22Rv1 (cell line): Measurements from ENCODE around the gene CASP10.
"Not testable (repeated sequence)": the region's sequence is repeated elsewhere in the genome, so short reads cannot be mapped to it uniquely, and the experiment has no call there.

Experiments used
- H3K27ac ChIP-seq: fragments of 450-650 bp; 2 replicates; pipeline ENCODE4 v1.5.1; 2017
- ZFX ChIP-seq: fragments of 450-650 bp; IDR thresholded peaks from 2 replicates; pipeline ENCODE4 v1.6.1; 2017; ENCODE audit warnings: antibody characterized with exemption, borderline replicate concordance
- TF ChIP-seq, protein P1 (sequence below): fragments of 450-650 bp; IDR thresholded peaks from 2 replicates; pipeline ENCODE4 v1.5.1; 2017; ENCODE audit warnings: mild to moderate bottlenecking

Gene CASP10

GRCh38 chr2:201182650-201183364 lies at the start of gene CASP10:
Gene CASP10 (plus strand): TSS chr2:201183141. CDS start chr2:201185778, 2,637 bp downstream.
- no peak for TF ChIP-seq ZFX
- TF ChIP-seq, protein P1, sequence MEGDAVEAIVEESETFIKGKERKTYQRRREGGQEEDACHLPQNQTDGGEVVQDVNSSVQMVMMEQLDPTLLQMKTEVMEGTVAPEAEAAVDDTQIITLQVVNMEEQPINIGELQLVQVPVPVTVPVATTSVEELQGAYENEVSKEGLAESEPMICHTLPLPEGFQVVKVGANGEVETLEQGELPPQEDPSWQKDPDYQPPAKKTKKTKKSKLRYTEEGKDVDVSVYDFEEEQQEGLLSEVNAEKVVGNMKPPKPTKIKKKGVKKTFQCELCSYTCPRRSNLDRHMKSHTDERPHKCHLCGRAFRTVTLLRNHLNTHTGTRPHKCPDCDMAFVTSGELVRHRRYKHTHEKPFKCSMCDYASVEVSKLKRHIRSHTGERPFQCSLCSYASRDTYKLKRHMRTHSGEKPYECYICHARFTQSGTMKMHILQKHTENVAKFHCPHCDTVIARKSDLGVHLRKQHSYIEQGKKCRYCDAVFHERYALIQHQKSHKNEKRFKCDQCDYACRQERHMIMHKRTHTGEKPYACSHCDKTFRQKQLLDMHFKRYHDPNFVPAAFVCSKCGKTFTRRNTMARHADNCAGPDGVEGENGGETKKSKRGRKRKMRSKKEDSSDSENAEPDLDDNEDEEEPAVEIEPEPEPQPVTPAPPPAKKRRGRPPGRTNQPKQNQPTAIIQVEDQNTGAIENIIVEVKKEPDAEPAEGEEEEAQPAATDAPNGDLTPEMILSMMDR: peak; percentile 33
- no peak within 1 kb of the TSS for H3K27ac ChIP-seq

DNA sequence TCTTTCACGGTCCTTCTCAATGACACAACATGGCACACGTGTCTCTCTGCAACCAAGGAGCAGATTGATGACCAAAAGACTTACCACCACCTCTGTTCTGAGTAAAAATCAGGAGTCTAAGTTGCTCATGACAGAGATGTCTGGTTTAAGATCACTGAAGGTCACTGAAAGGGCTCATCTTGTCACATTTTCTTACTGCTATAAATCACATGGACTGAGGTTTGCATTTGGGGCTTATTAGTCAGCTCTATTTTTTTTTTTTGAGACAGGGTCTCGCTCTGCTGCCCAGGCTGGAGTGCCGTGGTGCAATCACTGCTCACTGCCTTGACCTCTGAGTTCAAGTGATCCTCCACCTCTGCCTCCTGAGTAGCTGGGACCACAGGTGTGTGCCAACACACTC lies 47.6 kb upstream of the CASP10 start:
- no peak overlapping the region for H3K27ac ChIP-seq
- TF ChIP-seq, protein P1: no peak
- no peak for TF ChIP-seq ZFX

DNA sequence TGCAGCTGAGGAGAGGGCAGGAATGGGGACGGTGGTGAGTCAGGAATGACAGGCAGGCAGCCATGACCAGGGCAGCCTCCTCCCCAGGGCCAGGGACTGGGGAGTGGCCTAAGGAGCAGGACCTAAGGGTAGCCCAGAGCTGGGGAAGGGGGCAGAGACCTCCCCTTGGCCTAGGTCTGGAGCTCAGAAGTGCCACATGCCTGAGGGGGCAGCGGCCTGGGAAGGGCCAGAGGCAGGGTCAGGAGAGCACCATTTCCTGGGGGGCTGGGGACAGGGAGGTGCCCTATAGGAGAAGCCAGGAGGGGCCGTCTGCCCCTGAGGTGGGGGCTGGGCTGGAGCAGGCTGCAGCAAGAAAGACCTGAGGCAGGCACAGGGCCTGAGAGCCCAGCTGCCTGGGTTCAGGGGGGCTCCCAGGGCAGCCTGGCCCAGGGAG lies 46.0 kb upstream of the CASP10 start:
- TF ChIP-seq, protein P1: no peak
- H3K27ac ChIP-seq: no peak overlapping the region

DNA sequence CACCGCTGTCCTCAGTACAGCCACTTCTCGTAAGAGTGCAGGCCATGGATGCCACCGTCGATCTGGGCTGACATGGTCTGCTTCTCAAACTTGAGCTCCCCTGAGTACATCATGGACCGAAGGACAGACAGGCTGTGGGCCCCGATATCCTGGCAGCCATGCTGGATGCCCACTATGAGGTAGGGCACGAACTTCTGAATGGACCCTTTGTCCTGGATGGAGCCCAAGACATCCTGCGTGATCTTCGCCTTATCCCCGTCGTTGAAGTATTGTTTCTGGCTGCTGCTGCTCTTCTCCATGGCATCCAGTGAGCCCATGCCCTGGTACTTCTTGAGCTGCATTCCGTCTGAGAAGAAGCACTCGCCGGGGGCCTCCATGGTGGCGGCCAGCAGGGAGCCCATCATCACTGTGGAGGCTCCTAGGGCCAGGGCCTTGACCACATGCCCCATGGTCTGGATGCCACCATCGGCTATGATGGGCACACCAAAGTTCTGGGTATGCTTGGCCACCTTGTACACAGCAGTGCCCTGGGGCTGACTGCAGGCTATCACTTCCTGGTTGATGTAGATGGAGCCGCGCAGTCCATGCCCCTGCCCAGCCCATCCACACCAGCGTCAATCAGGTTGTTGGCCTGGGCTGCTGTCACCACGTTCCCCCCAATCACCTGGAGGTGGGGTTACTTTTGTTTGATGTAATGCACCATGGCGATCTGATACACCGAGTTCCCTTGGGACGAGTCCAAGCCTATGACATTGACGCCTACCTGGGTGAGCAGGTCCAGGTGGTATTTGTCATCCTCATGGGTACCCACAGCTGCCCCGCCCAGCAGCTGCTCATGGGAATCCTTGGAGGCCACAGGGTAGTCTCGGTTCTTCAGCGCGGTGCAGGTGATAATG lies 45.2 kb upstream of the CASP10 start:
- no peak overlapping the region for H3K27ac ChIP-seq
- TF ChIP-seq, protein P1: no peak
- TF ChIP-seq ZFX: no peak

DNA sequence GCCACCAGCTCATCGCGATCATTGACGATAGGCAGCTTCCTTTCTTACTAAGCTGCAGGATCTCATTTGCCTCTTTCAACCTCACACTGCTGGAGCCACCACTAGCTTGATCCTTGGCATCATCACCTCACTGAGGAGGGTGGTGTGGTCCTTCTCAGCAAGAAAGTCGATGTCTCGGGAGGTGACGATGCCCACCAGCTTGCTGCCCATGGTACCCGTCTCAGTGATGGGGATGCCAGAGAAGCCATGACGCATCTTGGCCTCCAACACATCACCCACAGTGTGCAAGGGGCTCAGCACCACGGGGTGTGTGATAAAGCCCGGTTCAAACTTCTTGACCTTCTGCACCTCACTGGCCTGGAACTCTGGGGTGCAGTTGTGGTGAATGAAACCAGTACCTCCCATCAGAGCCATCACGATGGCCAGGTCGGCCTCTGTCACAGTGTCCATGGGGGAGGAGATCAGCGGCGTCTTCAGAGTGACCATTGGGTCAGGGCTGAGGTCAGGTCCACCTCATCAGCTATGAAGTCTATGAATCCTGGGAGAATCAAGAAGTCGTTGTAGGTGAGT lies 44.5 kb upstream of the CASP10 start:
- TF ChIP-seq, protein P1: no peak
- TF ChIP-seq ZFX: no peak
- H3K27ac ChIP-seq: no peak overlapping the region

DNA sequence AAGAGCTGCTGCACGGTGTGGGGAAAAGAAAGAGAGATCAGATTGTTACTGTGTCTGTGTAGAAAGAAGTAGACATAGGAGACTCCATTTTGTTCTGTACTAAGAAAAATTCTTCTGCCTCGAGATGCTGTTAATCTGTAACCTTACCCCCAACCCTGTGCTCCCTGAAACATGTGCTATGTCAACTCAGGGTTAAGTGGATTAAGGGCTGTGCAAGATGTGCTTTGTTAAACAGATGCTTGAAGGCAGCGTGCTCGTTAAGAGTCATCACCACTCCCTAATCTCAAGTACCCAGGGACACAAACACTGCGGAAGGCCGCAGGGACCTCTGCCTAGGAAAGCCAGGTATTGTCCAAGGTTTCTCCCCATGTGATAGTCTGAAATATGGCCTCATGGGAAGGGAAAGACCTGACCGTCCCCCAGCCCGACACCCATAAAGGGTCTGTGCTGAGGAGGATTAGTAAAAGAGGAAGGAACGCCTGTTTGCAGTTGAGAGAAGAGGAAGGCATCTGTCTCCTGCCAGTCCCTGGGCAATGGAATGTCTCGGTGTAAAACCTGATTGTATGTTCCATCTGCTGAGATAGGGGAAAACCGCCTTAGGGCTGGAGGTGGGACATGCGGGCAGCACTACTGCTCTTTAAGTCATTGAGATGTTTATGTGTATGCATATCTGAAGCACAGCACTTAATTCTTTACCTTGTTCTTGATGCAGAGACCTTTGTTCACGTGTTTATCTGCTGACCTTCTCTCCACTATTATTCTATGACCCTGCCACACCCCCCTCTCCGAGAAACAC lies 43.8 kb upstream of the CASP10 start:
- not testable (repeated sequence) for H3K27ac ChIP-seq

DNA sequence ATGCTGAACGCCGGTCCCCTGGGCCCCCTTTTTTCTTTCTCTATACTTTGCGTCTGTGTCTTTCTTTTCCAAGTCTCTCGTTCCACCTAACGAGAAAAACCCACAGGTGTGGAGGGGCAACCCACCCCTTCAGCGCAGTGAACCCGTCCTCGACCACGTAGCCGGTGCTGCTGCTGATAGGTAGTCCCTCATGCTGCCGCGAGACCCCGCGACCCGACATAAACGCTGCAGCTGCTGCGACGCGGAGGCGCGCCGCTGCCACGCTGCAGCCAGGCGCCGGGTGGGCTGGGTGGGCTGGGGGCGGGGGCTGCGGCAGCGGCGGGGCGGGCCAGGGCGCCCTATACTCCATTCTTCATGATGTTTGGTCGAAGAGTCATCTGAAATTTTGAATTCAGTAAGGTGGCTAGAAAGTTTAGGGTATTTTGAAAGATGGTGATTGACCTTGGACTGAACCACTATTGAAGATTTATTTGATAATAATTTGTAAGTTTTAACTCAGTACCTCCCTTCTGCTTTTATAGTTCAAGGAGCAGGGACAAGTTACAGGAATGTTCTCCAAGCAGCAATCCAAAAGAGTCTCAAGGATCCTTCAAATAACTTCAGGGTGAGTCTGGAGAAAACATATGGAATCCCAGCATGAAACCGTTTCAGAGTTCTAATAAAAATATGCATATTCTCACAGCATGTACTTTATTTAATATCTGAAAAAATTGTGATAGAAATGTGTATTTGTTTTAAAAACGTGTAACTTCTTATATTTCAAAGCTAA lies 42.9 kb upstream of the CASP10 start:
- TF ChIP-seq ZFX: no peak
- TF ChIP-seq, protein P1: no peak
- H3K27ac ChIP-seq: no peak overlapping the region
